ENCODE measurements around the gene KIAA1671. TPM values are rescaled to one million over a fixed set of nuclear protein-coding genes. Genes with fewer than 3 reads are reported as not detected.

The KIAA1671 gene
- total and polyA plus RNA-seq, 2 of the 13 experiments (the other 11 are each of a cell fraction or from before 2014, with no cell fraction given): 13.5 to 13.6 TPM

DNA sequence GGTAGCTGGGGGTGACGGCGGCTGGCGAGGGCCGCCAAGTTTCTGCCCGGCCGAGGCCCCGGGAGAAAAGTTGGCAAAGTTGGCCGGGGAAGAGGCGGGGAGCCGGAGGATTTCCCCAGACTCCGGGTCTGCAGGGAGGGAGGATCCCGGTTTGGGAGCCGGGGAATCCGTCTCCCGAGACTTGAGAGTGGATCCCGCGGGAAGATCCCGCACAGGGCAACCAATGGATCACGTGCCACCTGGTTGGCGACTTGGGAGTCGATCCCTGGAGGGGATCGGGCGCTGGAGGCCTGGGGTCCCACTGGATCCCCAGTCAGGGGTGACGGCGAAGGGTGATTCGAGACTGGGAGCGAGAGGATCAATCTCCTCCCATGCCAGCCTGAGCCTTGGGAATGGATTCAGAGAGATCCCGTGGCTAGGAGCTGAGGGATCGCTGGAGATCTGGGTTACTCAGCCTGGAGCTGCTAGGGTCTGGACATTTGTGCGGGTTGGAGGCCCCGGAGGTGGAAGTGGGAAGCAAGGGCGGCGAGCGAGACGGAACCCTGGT is 394 bp downstream of the KIAA1671 start (continued):
- TF ChIP-seq MXD1 (CRISPR knock-in tag; IDR thresholded peaks at IDR 0.05) (no peak; the same call in 1 of the 2 replicates), ZNF552 (CRISPR knock-in tag; IDR thresholded peaks at IDR 0.05; ENCODE audit: borderline replicate concordance) (no peak), DR1 (CRISPR knock-in tag; IDR thresholded peaks at IDR 0.05) (no peak; the same call in 1 of the 2 replicates), MYC (CRISPR knock-in tag; IDR thresholded peaks at IDR 0.05; ENCODE audit: borderline replicate concordance) (peak; percentile 13; the same call in 1 of the 2 replicates), ELF1 (CRISPR knock-in tag; IDR thresholded peaks at IDR 0.05) (no peak), RFX5 (IDR thresholded peaks at IDR 0.05; ENCODE audit: low read depth, low read length) (0 out of 2 replicates have a peak, but pooled peaks have one; percentile 4), ZNF878 (CRISPR knock-in tag; IDR thresholded peaks at IDR 0.05) (no peak), TEAD3 (CRISPR knock-in tag; optimal IDR thresholded peaks at IDR 0.05; ENCODE audit: borderline replicate concordance) (peak; percentile 25), CENPX (CRISPR knock-in tag; IDR thresholded peaks at IDR 0.05) (no peak), POLR2AphosphoS2 (IDR thresholded peaks at IDR 0.05; ENCODE audit: low read depth, low read length) (no peak), RCOR2 (CRISPR knock-in tag; IDR thresholded peaks at IDR 0.05) (no peak), POLR2A (IDR thresholded peaks at IDR 0.05; ENCODE audit: insufficient read depth in 1 of 2, low read depth in 2 of 2, low read length in 2 of 2) (peak in 1 of 2 experiments; percentile 82; a peak in 3 of 4 replicates), MLX (CRISPR knock-in tag; IDR thresholded peaks at IDR 0.05) (0 out of 2 replicates have a peak, but pooled peaks have one; percentile 9)
